Activated T-helper 9 cell treated with anti-CD3 and anti-CD28 coated beads, Interleukin-2, amount 50 U/mL, for 16 hours (primary cell): ENCODE data around the gene RTP4.

Source experiments
- DNase-seq: peaks from one replicate; pipeline ENCODE4 v3.0.0-alpha.2; 2020; ENCODE audit warnings: low read depth

RTP4 gene

DNA sequence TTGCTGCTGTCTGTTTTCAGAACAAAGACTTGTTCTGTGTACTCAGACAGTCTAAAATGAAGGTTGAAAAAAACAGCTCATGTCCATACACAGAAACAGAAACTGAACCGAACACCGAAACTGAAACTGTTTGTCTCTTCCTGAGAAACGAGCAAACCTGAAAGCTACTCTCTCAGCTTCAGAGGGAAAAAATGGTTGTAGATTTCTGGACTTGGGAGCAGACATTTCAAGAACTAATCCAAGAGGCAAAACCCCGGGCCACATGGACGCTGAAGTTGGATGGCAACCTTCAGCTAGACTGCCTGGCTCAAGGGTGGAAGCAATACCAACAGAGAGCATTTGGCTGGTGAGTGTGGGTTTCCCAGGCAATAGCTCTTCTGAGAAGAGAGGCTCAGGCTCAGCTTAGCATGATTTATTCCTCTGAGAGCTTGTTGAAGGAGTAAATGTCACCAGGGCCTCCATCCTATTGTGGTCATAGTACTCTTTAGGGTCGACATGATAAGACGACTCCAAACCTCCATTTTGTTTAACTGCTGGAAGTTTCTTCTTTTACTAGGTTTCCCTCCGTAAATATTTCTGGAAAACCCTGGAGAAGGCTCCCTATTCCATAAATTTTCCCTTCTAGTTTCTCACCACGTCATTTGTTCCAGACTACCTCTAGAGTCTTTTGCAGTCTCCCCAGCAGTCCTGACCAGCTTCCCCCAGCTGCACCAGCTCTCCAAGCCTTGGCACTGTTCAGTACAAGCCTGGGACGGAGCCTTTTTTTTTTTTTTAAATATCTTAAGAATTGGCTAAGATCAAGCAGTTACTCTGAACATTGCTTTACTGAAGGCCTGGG is at the start of gene RTP4:
Gene RTP4 (plus strand): TSS at position 135 of the 838 bp plus-strand sequence. CDS start 57 bp downstream, at position 192.
- DNase-seq: no peak

DNA sequence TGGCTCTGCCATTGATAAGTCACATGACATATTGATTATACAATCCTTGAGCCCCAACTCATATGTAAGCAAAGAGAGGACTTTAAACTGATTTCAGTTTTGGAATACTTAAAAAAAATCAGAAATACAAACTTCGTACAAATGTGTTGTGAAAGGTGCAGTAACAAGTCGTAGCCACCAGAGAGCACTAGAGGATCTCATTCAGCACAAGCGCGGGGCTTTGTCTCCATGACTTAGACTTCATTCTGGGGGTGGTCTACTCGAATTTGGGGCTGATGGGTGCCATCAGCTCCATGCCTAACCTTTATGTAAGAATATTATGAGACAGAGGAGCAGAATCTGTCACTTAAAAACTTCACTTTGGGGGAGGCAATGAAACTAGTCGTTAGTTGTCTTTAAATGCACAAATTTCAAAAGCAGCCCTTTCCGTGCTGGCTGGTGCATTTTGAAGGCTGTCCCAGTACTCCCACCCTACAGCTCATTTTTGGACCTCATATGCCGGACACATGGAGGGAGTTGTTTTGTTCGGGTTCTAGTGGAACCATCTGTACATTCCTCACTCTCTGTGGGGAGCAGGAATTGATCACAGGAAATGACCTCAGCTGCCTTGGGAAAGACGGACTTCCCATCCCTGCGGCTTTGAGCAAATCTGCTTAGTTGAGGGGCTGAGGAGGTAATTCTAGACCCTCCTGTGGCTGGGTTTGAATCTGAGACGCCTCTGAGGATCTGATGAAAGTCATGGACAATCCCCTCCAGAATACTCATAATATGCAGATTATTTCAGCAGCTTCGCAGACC is 49.2 kb upstream of the RTP4 start:
- peak; percentile 6 for DNase-seq

GRCh38 chr3:187319699-187320302 is 48.4 kb upstream of the RTP4 start:
- peak; percentile 6 for DNase-seq

DNA sequence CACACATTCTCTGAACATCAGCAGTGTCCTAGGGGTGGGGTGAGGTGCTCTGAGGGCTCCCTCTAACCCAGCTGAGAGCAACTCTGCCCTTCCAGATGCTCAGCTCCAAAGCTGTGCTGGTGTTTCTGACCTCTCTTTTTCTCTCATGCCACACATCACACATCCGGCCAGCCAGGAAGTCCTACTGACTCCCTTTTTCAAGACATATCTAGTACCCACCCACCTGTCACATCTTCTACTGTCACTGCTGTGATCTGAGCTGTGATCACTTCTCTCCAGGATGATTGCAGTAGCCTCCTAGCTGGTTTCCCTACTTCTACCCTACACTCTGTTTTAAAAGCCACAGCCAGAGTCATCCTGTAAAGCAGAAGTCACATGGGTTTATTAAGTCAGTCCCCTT is 46.4 kb upstream of the RTP4 start:
- DNase-seq: no peak

- no peak for DNase-seq
These were observed 45.9 kb upstream of the RTP4 start for GRCh38 chr3:187322291-187322690.

DNA sequence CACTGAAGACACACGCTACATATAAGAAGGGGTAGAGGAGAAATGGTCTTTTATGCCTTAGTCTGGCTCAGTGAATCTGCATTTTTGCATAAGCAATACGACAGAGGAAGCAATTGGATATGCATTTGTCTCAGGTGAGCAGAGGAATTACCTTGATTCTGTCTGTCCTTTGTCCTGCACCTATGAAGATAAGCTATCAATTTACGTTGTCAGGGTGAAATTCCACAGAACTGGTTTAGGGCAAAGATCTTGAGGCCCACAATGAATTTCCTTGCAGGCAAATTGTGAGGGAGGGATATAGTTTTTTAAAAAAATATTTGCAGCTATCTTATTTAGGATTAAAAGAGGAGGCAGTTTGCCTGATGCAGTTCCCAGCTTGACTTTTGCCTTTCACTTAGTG is 45.1 kb upstream of the RTP4 start:
- no peak for DNase-seq

GRCh38 chr3:187325632-187326031 is 42.6 kb upstream of the RTP4 start:
- no peak for DNase-seq

DNA sequence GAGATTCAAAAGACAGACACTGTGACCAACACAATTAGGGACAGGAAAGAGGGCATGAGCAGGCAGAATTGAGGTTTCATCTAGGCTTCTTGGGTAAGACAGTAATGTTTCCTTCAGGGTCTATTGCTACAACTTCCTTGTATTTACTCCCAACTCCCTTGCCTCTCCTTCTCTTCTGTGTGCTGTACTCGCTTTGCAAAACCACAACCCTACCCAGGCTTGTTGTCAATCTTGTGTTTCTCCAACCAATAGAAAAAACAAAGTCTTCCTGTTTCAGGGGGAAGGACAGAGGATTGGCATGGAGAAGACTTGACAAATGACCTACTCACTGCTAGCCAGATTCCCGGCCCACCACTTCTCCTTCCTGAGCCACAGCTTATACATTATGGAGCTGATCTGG is 40.3 kb upstream of the RTP4 start:
- DNase-seq: no peak

GRCh38 chr3:187328691-187329090 is 39.5 kb upstream of the RTP4 start:
- DNase-seq: no peak

DNA sequence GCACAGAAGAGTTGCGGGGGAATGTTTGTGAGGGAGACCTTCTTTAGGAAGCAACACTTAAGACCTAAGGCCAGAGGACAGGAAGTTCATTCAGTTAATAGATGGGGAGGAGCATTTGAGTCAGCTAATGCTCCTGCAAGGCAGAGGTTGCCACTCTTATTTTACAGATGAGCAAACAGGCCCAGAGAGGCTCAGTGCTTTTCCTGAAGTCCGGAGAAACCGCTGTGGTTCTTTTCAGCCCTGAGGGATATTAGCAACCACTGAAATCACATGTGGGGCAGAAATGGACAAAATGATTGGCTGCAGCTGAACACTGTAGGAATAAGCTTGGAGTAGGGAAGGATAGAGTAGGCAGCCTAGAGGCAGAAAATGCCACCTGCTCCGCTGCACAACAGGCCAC is 33.3 kb upstream of the RTP4 start:
- DNase-seq: no peak

GRCh38 chr3:187336322-187336721 is 31.9 kb upstream of the RTP4 start:
- DNase-seq: no peak

DNA sequence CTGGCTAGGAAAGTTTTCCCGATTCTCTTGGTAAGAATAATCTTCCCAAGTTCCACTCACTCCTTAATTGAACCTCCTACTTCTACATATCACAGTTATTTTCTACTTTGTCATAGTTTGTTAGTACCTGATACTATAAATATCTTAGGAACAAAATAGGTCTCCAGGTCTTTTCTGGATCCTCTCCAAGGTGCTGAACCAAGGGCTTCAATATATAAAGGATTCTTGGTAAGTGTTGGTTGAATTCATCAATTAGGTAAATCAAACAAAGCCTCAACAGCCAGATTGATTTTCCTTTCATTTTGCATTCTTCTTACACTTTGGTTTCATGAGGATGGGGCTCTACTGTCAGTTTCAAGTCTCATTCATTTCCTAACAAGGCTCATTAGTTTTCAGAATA is 27.6 kb upstream of the RTP4 start:
- no peak for DNase-seq

GRCh38 chr3:187342255-187342654 is 25.9 kb upstream of the RTP4 start:
- DNase-seq: no peak

- DNase-seq: no peak
These were observed 24.5 kb upstream of the RTP4 start for GRCh38 chr3:187343670-187344069.

DNA sequence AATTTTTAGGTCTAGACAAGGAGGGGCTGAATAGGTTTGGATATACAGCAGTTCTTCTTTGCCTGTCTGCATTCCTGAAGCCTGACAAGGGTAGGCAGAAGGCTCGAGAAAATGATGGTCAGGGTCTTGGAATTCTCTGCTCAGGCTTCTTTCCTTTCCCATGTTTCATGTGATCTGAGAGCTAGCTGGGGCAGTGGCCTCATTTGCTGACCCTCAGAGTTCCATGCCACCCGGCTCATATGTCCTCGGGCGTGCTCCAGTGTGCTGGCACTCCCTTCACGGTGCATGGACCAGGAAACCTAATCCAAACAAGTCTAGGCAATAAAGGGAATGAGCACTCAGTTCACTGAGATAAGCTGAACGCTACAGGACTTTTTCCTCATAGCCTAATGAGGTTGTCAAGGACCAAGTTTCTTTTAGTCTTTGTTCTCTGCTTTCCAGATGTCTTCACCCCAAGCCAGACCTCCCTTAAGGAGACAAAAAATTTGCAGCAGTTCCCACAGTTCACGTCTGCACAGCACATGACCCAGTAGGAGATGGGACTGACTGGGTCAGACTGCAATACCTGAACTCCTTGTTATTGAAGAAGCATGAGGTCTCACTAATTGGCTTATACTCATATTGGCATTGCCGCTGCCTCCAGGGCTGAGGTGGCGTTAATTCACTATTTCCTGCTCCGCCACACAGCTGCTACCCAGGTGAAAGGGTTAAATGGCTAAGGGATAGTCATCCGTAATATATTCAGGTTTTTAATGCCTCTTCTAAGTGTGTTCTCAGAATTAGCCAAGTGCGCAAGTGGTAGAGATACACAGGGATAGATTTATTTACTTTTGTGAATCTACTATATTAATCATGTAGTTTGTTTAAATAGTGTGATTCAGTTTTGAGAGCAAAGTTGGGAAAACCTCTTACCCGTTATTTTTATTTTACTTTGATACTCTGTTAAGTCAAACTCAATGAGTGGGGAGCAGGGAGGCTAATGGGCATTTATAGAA is 15.3 kb upstream of the RTP4 start:
- no peak for DNase-seq

DNA sequence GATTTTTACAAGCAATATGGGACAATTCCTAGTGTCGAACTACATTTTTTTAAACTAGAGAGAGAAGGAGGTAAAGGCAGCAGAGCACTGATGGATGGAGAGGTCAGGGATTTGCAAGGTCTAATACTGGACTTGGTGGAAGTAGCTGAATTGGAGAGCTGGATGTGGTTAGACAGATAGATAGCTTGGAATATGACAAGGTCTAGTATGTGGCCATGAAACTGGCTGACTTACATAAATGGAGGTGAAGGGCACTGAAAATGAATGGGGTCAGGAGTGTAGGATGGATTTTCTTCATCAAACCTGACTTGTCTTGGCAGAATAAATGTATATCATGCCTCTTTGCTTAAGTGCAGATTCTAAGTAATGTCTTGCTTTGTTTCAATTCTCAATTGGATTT is 10.1 kb upstream of the RTP4 start:
- no peak for DNase-seq

GRCh38 chr3:187359798-187360486 is 8.2 kb upstream of the RTP4 start:
- no peak for DNase-seq

GRCh38 chr3:187360596-187360995 is 7.6 kb upstream of the RTP4 start:
- DNase-seq: no peak

GRCh38 chr3:187361835-187362234 is 6.3 kb upstream of the RTP4 start:
- DNase-seq: no peak

DNA sequence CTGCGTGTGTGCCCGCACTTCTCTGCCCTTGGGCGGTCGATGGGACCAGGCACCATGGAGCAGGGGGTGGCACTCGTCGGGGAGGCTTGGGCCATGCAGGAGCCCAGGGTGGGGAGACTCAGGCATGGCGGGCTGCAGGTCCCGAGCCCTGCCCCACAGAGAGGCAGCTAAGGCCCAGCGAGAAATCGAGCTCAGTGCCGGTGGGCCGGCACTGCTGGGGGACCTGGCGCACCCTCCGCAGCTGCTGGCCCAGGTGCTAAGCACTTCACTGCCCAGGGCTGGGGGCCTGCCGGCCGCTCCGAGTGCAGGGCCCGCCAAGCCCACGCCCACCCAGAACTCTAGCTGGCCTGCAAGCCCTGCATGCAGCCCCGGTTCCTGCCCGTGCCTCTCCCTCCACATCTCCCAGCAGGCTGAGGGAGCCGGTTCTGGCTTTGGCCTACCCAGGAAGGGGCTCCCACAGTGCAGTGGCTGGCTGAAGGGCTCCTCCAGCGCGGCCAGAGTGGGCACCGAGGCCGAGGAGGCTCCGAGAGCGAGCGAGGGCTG is 553 bp upstream of the RTP4 start:
- no peak for DNase-seq

DNA sequence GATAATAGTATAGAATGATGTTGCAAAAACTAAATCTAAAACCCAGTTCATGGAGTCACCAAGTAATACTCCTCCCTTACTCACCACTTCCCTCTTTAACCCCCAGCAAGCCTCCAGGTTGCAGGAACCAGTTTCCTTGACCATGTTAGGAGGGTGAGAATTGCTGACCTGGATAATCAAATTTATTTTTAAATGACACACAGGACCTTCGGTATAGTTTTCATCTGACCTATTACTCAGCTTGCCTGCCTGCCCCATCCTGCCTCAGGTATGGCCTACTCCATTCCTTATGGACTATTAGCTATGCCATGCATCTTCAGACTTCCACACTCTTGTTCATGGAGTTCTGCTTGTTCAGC is 883 bp downstream of the RTP4 start:
- no peak for DNase-seq
